Ishikawa (cell line): Measurements from ENCODE around the gene USP12.

Experiments
- CEBPB ChIP-seq: IDR thresholded peaks from 2 replicates; pipeline ENCODE4 v1.6.1; 2012
- CREB1 ChIP-seq: IDR thresholded peaks from 2 replicates; pipeline ENCODE4 v1.6.1; 2012; ENCODE audit warnings: low read depth
- EGR1 ChIP-seq: IDR thresholded peaks from 2 replicates; pipeline ENCODE4 v1.6.1; 2012
- EP300 ChIP-seq: IDR thresholded peaks from 2 replicates; pipeline ENCODE4 v1.6.1; 2012; ENCODE audit warnings: borderline replicate concordance
- FOXM1 ChIP-seq: IDR thresholded peaks from 2 replicates; pipeline ENCODE4 v1.6.1; 2012; ENCODE audit warnings: low read depth, borderline replicate concordance
- NFIC ChIP-seq: IDR thresholded peaks from 2 replicates; pipeline ENCODE4 v1.6.1; 2012
- RAD21 ChIP-seq: IDR thresholded peaks from 2 replicates; pipeline ENCODE4 v1.6.1; 2012; ENCODE audit warnings: low read depth
- TAF1 ChIP-seq: IDR thresholded peaks from 2 replicates; pipeline ENCODE4 v1.6.1; 2012; ENCODE audit warnings: low read depth, mild to moderate bottlenecking
- TCF12 ChIP-seq: IDR thresholded peaks from 2 replicates; pipeline ENCODE4 v1.6.1; 2012; ENCODE audit warnings: low read depth
- TEAD4 ChIP-seq: IDR thresholded peaks from 2 replicates; pipeline ENCODE4 v1.6.1; 2012
- USF1 ChIP-seq: IDR thresholded peaks from 2 replicates; pipeline ENCODE4 v1.6.1; 2012
- YY1 ChIP-seq: IDR thresholded peaks from 2 replicates; pipeline ENCODE4 v1.6.1; 2012; ENCODE audit warnings: low read depth
- ZBTB7A ChIP-seq: IDR thresholded peaks from 2 replicates; pipeline ENCODE4 v1.6.1; 2012; ENCODE audit warnings: low read depth
- TF ChIP-seq, protein P1 (sequence below): IDR thresholded peaks from 2 replicates; pipeline ENCODE4 v1.6.1; 2012
- TF ChIP-seq, protein P2 (sequence below): IDR thresholded peaks from 2 replicates; pipeline ENCODE4 v1.6.1; 2012; ENCODE audit warnings: low read depth, mild to moderate bottlenecking

USP12 gene

DNA sequence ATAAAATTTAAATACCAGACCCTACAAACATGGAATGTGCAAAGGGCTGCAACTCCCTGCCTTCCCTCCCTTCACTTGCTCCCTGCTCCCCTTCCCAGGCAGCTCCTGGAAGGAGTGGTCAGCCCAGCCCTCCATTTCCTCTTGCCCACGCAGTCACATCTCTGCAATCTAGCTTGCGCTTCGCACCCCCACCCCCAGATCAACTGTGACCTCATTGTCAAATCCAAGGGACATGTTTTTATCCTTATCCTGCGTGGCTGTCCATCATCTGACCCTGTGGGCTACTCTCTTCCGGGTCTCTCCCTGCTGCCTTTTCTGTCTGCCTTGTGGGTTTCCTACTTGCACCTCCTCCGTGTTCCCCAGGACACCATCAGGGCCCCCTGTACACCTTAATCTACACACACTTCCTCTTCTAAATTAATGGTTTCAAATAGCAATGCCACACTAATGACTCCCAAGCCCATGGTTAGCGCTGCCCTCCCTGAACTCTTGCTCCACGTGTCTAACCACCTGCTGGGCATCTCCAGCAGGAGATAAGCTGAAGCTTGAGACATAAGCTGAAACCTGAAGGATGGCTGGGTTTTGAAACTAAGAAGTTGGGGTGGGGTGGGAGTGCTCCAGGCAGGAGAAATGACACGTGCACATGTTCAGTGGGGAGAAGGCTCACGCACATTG is 118.3 kb downstream of the USP12 start:
- TF ChIP-seq USF1 (peak; percentile 44; the same call in 1 of the 2 replicates), CREB1 (no peak)

GRCh38 chr13:27052551-27053208 is 118.9 kb downstream of the USP12 start:
- TF ChIP-seq TEAD4 (no peak), FOXM1 (no peak), RAD21 (no peak), TCF12 (no peak), NFIC (no peak), YY1 (no peak), USF1 (no peak), CEBPB (no peak), EGR1 (no peak), EP300 (no peak), CREB1 (no peak), TAF1 (no peak), ZBTB7A (no peak)
- TF ChIP-seq, protein P1, sequence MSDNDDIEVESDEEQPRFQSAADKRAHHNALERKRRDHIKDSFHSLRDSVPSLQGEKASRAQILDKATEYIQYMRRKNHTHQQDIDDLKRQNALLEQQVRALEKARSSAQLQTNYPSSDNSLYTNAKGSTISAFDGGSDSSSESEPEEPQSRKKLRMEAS: no peak

GRCh38 chr13:27047081-27047480 is 124.5 kb downstream of the USP12 start:
- TF ChIP-seq YY1 (no peak), RAD21 (no peak), TEAD4 (no peak), ZBTB7A (no peak), CREB1 (no peak), CEBPB (no peak), NFIC (no peak), EP300 (no peak), TAF1 (no peak), FOXM1 (no peak), EGR1 (no peak), TCF12 (no peak), USF1 (no peak)
- TF ChIP-seq, protein P2, sequence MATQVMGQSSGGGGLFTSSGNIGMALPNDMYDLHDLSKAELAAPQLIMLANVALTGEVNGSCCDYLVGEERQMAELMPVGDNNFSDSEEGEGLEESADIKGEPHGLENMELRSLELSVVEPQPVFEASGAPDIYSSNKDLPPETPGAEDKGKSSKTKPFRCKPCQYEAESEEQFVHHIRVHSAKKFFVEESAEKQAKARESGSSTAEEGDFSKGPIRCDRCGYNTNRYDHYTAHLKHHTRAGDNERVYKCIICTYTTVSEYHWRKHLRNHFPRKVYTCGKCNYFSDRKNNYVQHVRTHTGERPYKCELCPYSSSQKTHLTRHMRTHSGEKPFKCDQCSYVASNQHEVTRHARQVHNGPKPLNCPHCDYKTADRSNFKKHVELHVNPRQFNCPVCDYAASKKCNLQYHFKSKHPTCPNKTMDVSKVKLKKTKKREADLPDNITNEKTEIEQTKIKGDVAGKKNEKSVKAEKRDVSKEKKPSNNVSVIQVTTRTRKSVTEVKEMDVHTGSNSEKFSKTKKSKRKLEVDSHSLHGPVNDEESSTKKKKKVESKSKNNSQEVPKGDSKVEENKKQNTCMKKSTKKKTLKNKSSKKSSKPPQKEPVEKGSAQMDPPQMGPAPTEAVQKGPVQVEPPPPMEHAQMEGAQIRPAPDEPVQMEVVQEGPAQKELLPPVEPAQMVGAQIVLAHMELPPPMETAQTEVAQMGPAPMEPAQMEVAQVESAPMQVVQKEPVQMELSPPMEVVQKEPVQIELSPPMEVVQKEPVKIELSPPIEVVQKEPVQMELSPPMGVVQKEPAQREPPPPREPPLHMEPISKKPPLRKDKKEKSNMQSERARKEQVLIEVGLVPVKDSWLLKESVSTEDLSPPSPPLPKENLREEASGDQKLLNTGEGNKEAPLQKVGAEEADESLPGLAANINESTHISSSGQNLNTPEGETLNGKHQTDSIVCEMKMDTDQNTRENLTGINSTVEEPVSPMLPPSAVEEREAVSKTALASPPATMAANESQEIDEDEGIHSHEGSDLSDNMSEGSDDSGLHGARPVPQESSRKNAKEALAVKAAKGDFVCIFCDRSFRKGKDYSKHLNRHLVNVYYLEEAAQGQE: no peak
- TF ChIP-seq, protein P1: no peak

DNA sequence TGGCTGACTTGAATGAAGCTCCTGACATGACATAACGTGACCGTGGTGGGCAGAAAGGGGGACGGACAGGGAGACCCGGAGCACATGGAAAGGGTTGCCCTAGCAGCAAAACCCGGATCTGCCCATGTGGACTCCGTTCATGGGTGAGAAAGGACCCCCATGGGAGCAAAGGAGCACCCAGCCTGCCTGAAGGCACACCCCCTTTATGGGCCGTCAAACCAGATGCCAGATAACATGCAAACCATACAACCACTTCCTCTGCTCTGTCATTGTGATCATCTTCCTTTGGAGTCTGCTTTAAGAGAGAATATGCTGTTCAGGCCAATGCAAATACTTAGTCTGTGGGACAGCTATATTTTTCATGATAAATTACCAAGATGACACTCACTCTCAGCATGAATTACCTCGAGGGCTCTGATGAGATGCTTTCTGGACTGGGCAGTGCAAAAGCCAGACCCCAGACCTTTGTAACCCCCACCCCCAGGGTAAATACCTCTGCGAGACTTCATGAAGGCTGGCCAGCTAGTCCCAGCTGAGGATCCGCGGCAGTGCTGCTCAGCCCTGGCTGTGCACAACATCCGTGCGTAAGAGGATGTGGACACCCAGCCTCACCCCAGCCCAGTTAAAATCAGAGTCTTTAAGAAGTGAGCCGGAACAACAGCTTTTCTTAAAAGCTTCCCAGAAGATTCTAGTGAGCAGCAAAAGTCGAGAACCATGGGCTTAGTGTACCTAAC is 126.6 kb downstream of the USP12 start:
- no peak for TF ChIP-seq CEBPB
- TF ChIP-seq CREB1: no peak
- no peak for TF ChIP-seq EP300
- TF ChIP-seq USF1: no peak
- no peak for TF ChIP-seq FOXM1
- TF ChIP-seq, protein P1: no peak
- TF ChIP-seq EGR1: no peak
- TF ChIP-seq RAD21: no peak
- no peak for TF ChIP-seq TEAD4

GRCh38 chr13:27043013-27043412 is 128.6 kb downstream of the USP12 start:
- no peak for TF ChIP-seq EP300
- TF ChIP-seq EGR1: no peak
- TF ChIP-seq FOXM1: no peak
- TF ChIP-seq YY1: no peak
- TF ChIP-seq RAD21: peak; percentile 19; the same call in 1 of the 2 replicates
- TF ChIP-seq CREB1: no peak
- TF ChIP-seq TEAD4: peak; percentile 46; the same call in 1 of the 2 replicates
- 0 out of 2 replicates have a peak, but pooled peaks have one; percentile 24 for TF ChIP-seq USF1
- no peak for TF ChIP-seq CEBPB
- TF ChIP-seq, protein P1: peak; percentile 81
- TF ChIP-seq TAF1: no peak
- TF ChIP-seq TCF12: no peak; the same call in 1 of the 2 replicates
- TF ChIP-seq, protein P2: no peak
- TF ChIP-seq ZBTB7A: no peak
- 0 out of 2 replicates have a peak, but pooled peaks have one; percentile 15 for TF ChIP-seq NFIC
